Measurements from ENCODE around the gene MBLAC2. TPM values are rescaled to one million over a fixed set of nuclear protein-coding genes. Genes with fewer than 3 reads are reported as not detected.
A peak's percentile ranks its signal among the peaks of the same experiment; 100 is the strongest.

MBLAC2 gene
- total and polyA plus RNA-seq, 2 experiments from 2014 or later = 4.8 to 5.6 TPM

- Histone ChIP-seq H3K4me2 (ENCODE audit: unreplicated experiment) (no peak overlapping the region), H3K4me1 (ENCODE audit: insufficient read depth) (no peaks in the 10 kb centered on the region), H4K20me1 (ENCODE audit: insufficient read depth) (no peaks in the 10 kb centered on the region), H2AFZ (no peak overlapping the region), H3K79me2 (ENCODE audit: insufficient read depth) (no peaks in the 10 kb centered on the region), H3K27ac (no peak overlapping the region), H3K9me2 (ENCODE audit: insufficient read depth) (no peaks in the 10 kb centered on the region), H3K36me3 (ENCODE audit: low read depth) (no peaks in the 10 kb centered on the region), H3K27me3 (replicated peaks; ENCODE audit: insufficient read depth) (no peaks in the 10 kb centered on the region), H3K4me3 (no peak overlapping the region), H3K9me3 (ENCODE audit: low read depth) (no peaks in the 10 kb centered on the region), H3F3A (ENCODE audit: insufficient read depth) (no peaks in the 10 kb centered on the region), H3K9ac (no peak overlapping the region)
- TF ChIP-seq EZH2phosphoT487 (IDR thresholded peaks at IDR 0.05; ENCODE audit: insufficient read depth, low read depth) (no peak), EZH2 (IDR thresholded peaks at IDR 0.05; ENCODE audit: insufficient read depth, poor library complexity, severe bottlenecking) (no peak)
- peak; percentile 51 for DNase-seq
- in situ Hi-C loops (cut with MboI) = loop anchor here (10.0 to 25.0 kb wide), 2 partner anchors 171 to 353 kb away; no protein-coding TSS in a partner anchor
- WGBS, 2 experiments (ENCODE audit: low coverage in 1 of 2, low lambda C conversion rate in 2 of 2, missing lambda C conversion rate in 2 of 2) = 69 to 71% methylated on average over 5 of the region's 5 CpGs
These were observed 40.4 kb downstream of the MBLAC2 start for GRCh38 chr5:90434116-90434714.

- in situ Hi-C loops (cut with MboI) = loop anchor here (25.0 kb wide), 1 partner anchor 1537 kb away; the partner anchor contains the start of gene MEF2C
- no peaks in the 10 kb centered on the region for H3K4me1 ChIP-seq (ENCODE audit: insufficient read depth)
- no peaks in the 10 kb centered on the region for H3F3A ChIP-seq (ENCODE audit: insufficient read depth)
- WGBS, 2 experiments (ENCODE audit: low coverage in 1 of 2, low lambda C conversion rate in 2 of 2, missing lambda C conversion rate in 2 of 2) = 80 to 100% methylated on average over 1 of the region's 1 CpG
- H3K4me3 ChIP-seq = no peak overlapping the region
- H3K79me2 ChIP-seq (ENCODE audit: insufficient read depth) = no peaks in the 10 kb centered on the region
- no peaks in the 10 kb centered on the region for H4K20me1 ChIP-seq (ENCODE audit: insufficient read depth)
- no peaks in the 10 kb centered on the region for H3K27me3 ChIP-seq (replicated peaks; ENCODE audit: insufficient read depth)
- no peaks in the 10 kb centered on the region for H3K36me3 ChIP-seq (ENCODE audit: low read depth)
- no peak overlapping the region for H3K4me2 ChIP-seq (ENCODE audit: unreplicated experiment)
- no peak for TF ChIP-seq EZH2 (IDR thresholded peaks at IDR 0.05; ENCODE audit: insufficient read depth, poor library complexity, severe bottlenecking)
- TF ChIP-seq EZH2phosphoT487 (IDR thresholded peaks at IDR 0.05; ENCODE audit: insufficient read depth, low read depth) = no peak
- no peaks in the 10 kb centered on the region for H3K9me2 ChIP-seq (ENCODE audit: insufficient read depth)
- H3K9me3 ChIP-seq (ENCODE audit: low read depth) = no peaks in the 10 kb centered on the region
- H3K9ac ChIP-seq = no peak overlapping the region
- H2AFZ ChIP-seq = no peak overlapping the region
- no peak for DNase-seq
- H3K27ac ChIP-seq = no peak overlapping the region
These were observed 50.3 kb downstream of the MBLAC2 start for GRCh38 chr5:90424245-90424644.

GRCh38 chr5:90421136-90421535, 53.4 kb downstream of the MBLAC2 start:
- in situ Hi-C loops (cut with MboI) = loop anchor here (25.0 kb wide), 1 partner anchor 1534 kb away; the partner anchor contains the start of gene MEF2C
- Histone ChIP-seq H3K4me1 (ENCODE audit: insufficient read depth) (no peaks in the 10 kb centered on the region), H3K27me3 (replicated peaks; ENCODE audit: insufficient read depth) (no peaks in the 10 kb centered on the region), H2AFZ (0 out of 2 replicates have a peak overlapping the region, but pooled peaks have one; percentile 12), H3K27ac (no peak overlapping the region), H3K9me3 (ENCODE audit: low read depth) (no peaks in the 10 kb centered on the region), H3F3A (ENCODE audit: insufficient read depth) (no peaks in the 10 kb centered on the region), H4K20me1 (ENCODE audit: insufficient read depth) (no peaks in the 10 kb centered on the region), H3K9ac (no peak overlapping the region), H3K79me2 (ENCODE audit: insufficient read depth) (no peaks in the 10 kb centered on the region), H3K4me2 (ENCODE audit: unreplicated experiment) (no peak overlapping the region), H3K9me2 (ENCODE audit: insufficient read depth) (no peaks in the 10 kb centered on the region), H3K36me3 (ENCODE audit: low read depth) (no peaks in the 10 kb centered on the region), H3K4me3 (no peak overlapping the region)
- TF ChIP-seq EZH2phosphoT487 (IDR thresholded peaks at IDR 0.05; ENCODE audit: insufficient read depth, low read depth) (no peak), EZH2 (IDR thresholded peaks at IDR 0.05; ENCODE audit: insufficient read depth, poor library complexity, severe bottlenecking) (no peak)
- peak; percentile 30 for DNase-seq
- 20 to 26% methylated on average over 4 of the region's 4 CpGs for WGBS, 2 experiments (ENCODE audit: low coverage in 1 of 2, low lambda C conversion rate in 2 of 2, missing lambda C conversion rate in 2 of 2)

GRCh38 chr5:90418214-90418613, 56.4 kb downstream of the MBLAC2 start:
- Histone ChIP-seq H3K9ac (no peak overlapping the region), H4K20me1 (ENCODE audit: insufficient read depth) (no peaks in the 10 kb centered on the region), H3K27ac (no peak overlapping the region), H3K4me3 (no peak overlapping the region), H3K36me3 (ENCODE audit: low read depth) (no peaks in the 10 kb centered on the region), H3K9me2 (ENCODE audit: insufficient read depth) (no peaks in the 10 kb centered on the region), H3K4me2 (ENCODE audit: unreplicated experiment) (no peak overlapping the region), H2AFZ (no peak overlapping the region), H3K9me3 (ENCODE audit: low read depth) (no peaks in the 10 kb centered on the region), H3K4me1 (ENCODE audit: insufficient read depth) (no peaks in the 10 kb centered on the region), H3K27me3 (replicated peaks; ENCODE audit: insufficient read depth) (no peaks in the 10 kb centered on the region), H3K79me2 (ENCODE audit: insufficient read depth) (no peaks in the 10 kb centered on the region), H3F3A (ENCODE audit: insufficient read depth) (no peaks in the 10 kb centered on the region)
- in situ Hi-C loops (cut with MboI) = loop anchor here (25.0 kb wide), 1 partner anchor 1531 kb away; the partner anchor contains the start of gene MEF2C
- no peak for DNase-seq
- WGBS, 2 experiments (ENCODE audit: low coverage in 1 of 2, low lambda C conversion rate in 2 of 2, missing lambda C conversion rate in 2 of 2) = 43 to 45% methylated on average over 1 of the region's 1 CpG
- no peak for TF ChIP-seq EZH2phosphoT487 (IDR thresholded peaks at IDR 0.05; ENCODE audit: insufficient read depth, low read depth)
